ENCODE measurements around the gene AFAP1L2. TPM values are rescaled to one million over a fixed set of nuclear protein-coding genes. Genes with fewer than 3 reads are reported as not detected.

AFAP1L2 gene
- total RNA-seq, 1 donor from 2014 or later: 29.5 TPM

DNA sequence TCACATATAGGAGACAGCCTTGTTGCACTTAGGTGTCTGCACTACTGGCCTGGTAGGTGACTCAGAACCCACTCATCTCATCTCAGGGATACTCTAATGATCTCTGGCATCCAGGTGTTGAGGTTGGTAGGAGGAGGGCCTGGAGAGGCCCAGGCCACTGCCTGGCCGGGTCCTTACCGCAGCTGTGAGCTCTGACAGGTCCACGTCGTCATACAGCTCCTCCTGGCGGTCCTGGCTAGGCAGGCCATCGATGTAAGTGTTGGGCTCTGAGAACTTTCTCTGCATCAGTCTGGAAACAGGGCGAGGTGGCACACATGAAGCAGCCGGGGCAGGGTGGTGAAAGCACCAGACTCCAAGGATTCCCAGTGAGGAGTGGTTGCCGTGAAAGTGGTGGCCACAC lies 103.1 kb downstream of the AFAP1L2 start:
- no peak overlapping the region for H3K4me3 ChIP-seq
- H3K4me1 ChIP-seq: peaks cover 19% of the 10 kb centered on the region
- peaks cover 0 to 45% of the 10 kb centered on the region in 2 donors for H3K36me3 ChIP-seq
- no peaks in the 10 kb centered on the region for H3K9me3 ChIP-seq
- intact Hi-C loops (cut with DNase I): loop anchor here (5.0 to 10.0 kb wide), 3 partner anchors 104 to 494 kb away; partner anchors contain the start of gene AFAP1L2
- DNase-seq (ENCODE audit: extremely low spot score in 2 of 2): no peak
- no peaks in the 10 kb centered on the region for H3K27me3 ChIP-seq
- no peak for TF ChIP-seq POLR2A (IDR thresholded peaks at IDR 0.05)
- no peak for TF ChIP-seq POLR2AphosphoS5 (IDR thresholded peaks at IDR 0.05; ENCODE audit: insufficient read depth in 1 of 2, low read depth in 1 of 2)
- TF ChIP-seq, protein P1, sequence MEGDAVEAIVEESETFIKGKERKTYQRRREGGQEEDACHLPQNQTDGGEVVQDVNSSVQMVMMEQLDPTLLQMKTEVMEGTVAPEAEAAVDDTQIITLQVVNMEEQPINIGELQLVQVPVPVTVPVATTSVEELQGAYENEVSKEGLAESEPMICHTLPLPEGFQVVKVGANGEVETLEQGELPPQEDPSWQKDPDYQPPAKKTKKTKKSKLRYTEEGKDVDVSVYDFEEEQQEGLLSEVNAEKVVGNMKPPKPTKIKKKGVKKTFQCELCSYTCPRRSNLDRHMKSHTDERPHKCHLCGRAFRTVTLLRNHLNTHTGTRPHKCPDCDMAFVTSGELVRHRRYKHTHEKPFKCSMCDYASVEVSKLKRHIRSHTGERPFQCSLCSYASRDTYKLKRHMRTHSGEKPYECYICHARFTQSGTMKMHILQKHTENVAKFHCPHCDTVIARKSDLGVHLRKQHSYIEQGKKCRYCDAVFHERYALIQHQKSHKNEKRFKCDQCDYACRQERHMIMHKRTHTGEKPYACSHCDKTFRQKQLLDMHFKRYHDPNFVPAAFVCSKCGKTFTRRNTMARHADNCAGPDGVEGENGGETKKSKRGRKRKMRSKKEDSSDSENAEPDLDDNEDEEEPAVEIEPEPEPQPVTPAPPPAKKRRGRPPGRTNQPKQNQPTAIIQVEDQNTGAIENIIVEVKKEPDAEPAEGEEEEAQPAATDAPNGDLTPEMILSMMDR (IDR thresholded peaks at IDR 0.05): no peak
- H3K27ac ChIP-seq: no peak overlapping the region

DNA sequence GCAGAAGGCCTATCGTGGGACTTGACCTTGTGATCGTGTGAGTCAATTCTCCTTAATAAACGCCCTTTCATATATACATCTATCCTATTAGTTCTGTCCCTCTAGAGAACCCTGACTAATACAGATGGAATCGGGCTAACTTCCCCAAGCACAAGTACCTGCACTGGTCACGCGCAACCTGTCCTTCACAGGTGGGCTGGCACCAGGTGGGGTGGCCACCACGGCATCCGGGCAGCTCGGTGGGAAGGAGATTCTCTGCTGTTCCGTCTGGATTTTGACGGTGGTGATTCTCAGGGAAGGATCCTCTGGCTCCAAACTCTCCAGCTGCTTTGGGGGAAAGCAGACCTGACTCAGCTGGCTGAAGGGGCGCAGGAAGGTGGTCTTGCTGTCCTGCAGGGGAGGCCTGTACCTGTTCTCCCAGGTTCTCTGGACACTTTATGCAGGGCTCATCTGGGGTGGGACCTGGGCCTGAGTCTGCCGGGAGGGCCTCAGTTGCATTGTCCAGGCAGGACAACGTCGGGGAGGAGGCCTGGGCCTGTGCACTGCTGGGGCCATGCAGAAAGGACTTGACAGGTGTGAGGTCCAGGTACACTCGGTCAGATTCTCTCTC lies 104.2 kb downstream of the AFAP1L2 start:
- no peak for TF ChIP-seq POLR2A (IDR thresholded peaks at IDR 0.05)
- no peak for TF ChIP-seq POLR2AphosphoS5 (IDR thresholded peaks at IDR 0.05; ENCODE audit: insufficient read depth in 1 of 2, low read depth in 1 of 2)
- TF ChIP-seq, protein P1 (IDR thresholded peaks at IDR 0.05): no peak
- peaks cover 19% of the 10 kb centered on the region for H3K4me1 ChIP-seq
- no peaks in the 10 kb centered on the region for H3K27me3 ChIP-seq
- H3K4me3 ChIP-seq: no peak overlapping the region
- no peak for DNase-seq (ENCODE audit: extremely low spot score in 2 of 2)
- H3K9me3 ChIP-seq: peaks cover 6% of the 10 kb centered on the region
- peaks cover 0 to 56% of the 10 kb centered on the region in 2 donors for H3K36me3 ChIP-seq
- H3K27ac ChIP-seq: no peak overlapping the region
- intact Hi-C loops (cut with DNase I): loop anchor here (5.0 to 10.0 kb wide), 3 partner anchors 105 to 495 kb away; partner anchors contain the start of gene AFAP1L2

DNA sequence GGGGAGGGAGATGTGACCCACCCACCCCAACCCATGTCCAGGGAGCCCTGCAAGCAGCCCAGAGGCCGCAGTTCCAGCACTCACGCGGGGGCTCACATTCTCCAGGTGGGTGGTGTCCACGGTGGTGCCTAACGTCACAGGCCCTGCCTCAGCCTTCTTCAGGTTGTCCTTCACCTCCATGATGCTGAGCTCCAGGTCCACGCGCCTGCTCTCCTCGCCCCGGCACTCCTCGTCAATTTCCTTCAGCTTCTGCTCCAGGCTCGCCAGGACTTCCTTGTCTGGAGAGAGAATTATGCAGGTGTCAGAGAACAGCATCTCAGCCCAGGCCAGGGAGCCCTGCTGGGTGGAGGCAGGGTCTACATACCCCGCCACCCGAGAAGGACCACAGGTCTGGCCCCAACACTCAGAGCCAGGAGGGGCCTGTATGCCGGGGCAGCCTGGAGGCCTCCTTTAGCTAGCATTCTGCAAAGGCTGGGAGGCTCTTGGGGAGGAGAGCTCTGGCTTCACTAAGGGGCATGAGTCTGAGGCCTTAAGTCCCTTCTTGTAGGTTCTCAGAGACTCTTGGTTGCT lies 107.1 kb downstream of the AFAP1L2 start:
- Histone ChIP-seq H3K9me3 (peaks cover 7% of the 10 kb centered on the region), H3K4me1 (peaks cover 5% of the 10 kb centered on the region), H3K27ac (no peak overlapping the region), H3K4me3 (no peak overlapping the region), H3K27me3 (no peaks in the 10 kb centered on the region), H3K36me3 (peaks cover 0 to 63% of the 10 kb centered on the region in 2 donors)
- intact Hi-C loops (cut with DNase I): no loop called here
- DNase-seq (ENCODE audit: extremely low spot score in 2 of 2): no peak
- no peak for TF ChIP-seq POLR2A (IDR thresholded peaks at IDR 0.05)
- no peak for TF ChIP-seq POLR2AphosphoS5 (IDR thresholded peaks at IDR 0.05; ENCODE audit: insufficient read depth in 1 of 2, low read depth in 1 of 2)
- TF ChIP-seq, protein P1 (IDR thresholded peaks at IDR 0.05): no peak

DNA sequence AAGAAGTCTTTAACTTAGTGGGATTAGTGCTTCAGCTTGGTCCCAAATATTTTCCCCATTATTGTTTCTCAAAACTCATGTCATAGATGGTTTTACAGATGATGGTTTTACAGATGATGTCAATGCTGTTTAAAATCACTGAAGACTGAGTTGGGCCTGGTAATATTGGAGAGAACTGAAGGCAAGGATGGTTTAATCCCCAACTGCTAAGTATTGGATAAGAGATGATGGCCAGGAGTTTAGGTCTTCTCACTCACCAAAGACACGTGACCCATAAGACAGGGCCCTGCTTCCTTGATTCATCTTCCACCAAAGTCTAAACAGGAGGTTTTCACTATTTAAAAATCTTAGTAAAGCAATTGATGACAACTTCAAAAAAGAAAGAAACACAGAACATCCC lies 108.9 kb downstream of the AFAP1L2 start:
- TF ChIP-seq POLR2AphosphoS5 (IDR thresholded peaks at IDR 0.05; ENCODE audit: insufficient read depth in 1 of 2, low read depth in 1 of 2) (no peak), POLR2A (IDR thresholded peaks at IDR 0.05) (no peak)
- TF ChIP-seq, protein P1 (IDR thresholded peaks at IDR 0.05): no peak
- peaks cover 7% of the 10 kb centered on the region for H3K9me3 ChIP-seq
- DNase-seq (ENCODE audit: extremely low spot score in 2 of 2): no peak
- no peak overlapping the region for H3K4me3 ChIP-seq
- intact Hi-C loops (cut with DNase I): no loop called here
- H3K27me3 ChIP-seq: no peaks in the 10 kb centered on the region
- no peak overlapping the region for H3K27ac ChIP-seq
- H3K36me3 ChIP-seq: peaks cover 0 to 59% of the 10 kb centered on the region in 2 donors
- no peaks in the 10 kb centered on the region for H3K4me1 ChIP-seq

DNA sequence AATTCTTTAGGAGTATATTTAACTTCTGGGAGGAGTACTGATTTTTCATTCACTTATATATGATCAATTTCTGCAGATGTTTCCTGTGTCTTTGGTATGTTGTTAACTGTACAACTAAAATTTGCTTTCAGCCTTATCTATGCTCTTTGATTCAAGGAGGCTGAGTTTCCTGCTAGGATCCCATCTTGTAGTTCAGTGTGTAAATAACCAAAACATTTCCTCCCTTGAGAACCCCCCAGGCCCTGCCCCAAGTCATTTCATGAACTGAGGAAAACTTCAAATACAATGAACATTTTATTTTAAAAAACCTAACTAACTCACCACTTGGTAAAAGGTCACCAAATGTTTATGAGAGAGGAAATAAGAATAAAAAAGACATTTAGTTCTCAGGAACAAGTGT lies 109.8 kb downstream of the AFAP1L2 start:
- Histone ChIP-seq H3K36me3 (peaks cover 0 to 50% of the 10 kb centered on the region in 2 donors), H3K4me3 (no peak overlapping the region)
- intact Hi-C loops (cut with DNase I): no loop called here

More for the DNA sequence above, 109.8 kb downstream of the AFAP1L2 start:
- peaks cover 7% of the 10 kb centered on the region for H3K9me3 ChIP-seq
- H3K27ac ChIP-seq: no peak overlapping the region
- TF ChIP-seq POLR2AphosphoS5 (IDR thresholded peaks at IDR 0.05; ENCODE audit: insufficient read depth in 1 of 2, low read depth in 1 of 2) (peak in 1 of 2 donors; percentile 40), POLR2A (IDR thresholded peaks at IDR 0.05) (no peak)
- H3K4me1 ChIP-seq: no peaks in the 10 kb centered on the region
- no peak for DNase-seq (ENCODE audit: extremely low spot score in 2 of 2)
- H3K27me3 ChIP-seq: no peaks in the 10 kb centered on the region

Measured in vagina (tissue), 2 donors.